Measurements from ENCODE around the gene MXD4.

MXD4 gene

GRCh38 chr4:2261853-2262144 is at the start of gene MXD4:
Gene MXD4 (minus strand): TSS chr4:2262109. CDS start chr4:2261980, 129 bp downstream.
- no peak for DNase-seq

GRCh38 chr4:2306773-2307410 is 45.0 kb upstream of the MXD4 start:
- DNase-seq, result no peak

GRCh38 chr4:2305766-2306501 is 44.0 kb upstream of the MXD4 start:
- DNase-seq, result no peak

GRCh38 chr4:2304877-2305561 is 43.1 kb upstream of the MXD4 start:
- DNase-seq, result no peak

- no peak for DNase-seq
Observed at GRCh38 chr4:2304321-2304876, 42.5 kb upstream of the MXD4 start.

GRCh38 chr4:2303686-2304320 is 41.9 kb upstream of the MXD4 start:
- DNase-seq, result no peak

GRCh38 chr4:2303121-2303685 is 41.3 kb upstream of the MXD4 start:
- no peak for DNase-seq

GRCh38 chr4:2302387-2303119 is 40.6 kb upstream of the MXD4 start:
- DNase-seq, result no peak

GRCh38 chr4:2301806-2302205 is 39.9 kb upstream of the MXD4 start:
- no peak for DNase-seq

- DNase-seq, result no peak
Observed at GRCh38 chr4:2301225-2301642, 39.3 kb upstream of the MXD4 start.

- no peak for DNase-seq
Observed at GRCh38 chr4:2300431-2301224, 38.7 kb upstream of the MXD4 start.

- no peak for DNase-seq
Observed at GRCh38 chr4:2299794-2300193, 37.9 kb upstream of the MXD4 start.

- no peak for DNase-seq
Observed at GRCh38 chr4:2298532-2298991, 36.7 kb upstream of the MXD4 start.

GRCh38 chr4:2297606-2298531 is 36.0 kb upstream of the MXD4 start:
- no peak for DNase-seq

GRCh38 chr4:2296631-2297601 is 35.0 kb upstream of the MXD4 start:
- no peak for DNase-seq

GRCh38 chr4:2295900-2296442 is 34.1 kb upstream of the MXD4 start:
- DNase-seq, result no peak

GRCh38 chr4:2295500-2295899 is 33.6 kb upstream of the MXD4 start:
- DNase-seq, result no peak

GRCh38 chr4:2292646-2293108 is 30.8 kb upstream of the MXD4 start:
- DNase-seq, result no peak

Data from hematopoietic multipotent progenitor cell treated with erythropoietin and hydrocortisone succinate and interleukin-3 and kit ligand, for 8 days (in vitro differentiated cells).